Prostate gland (tissue), 2 donors: ENCODE data around the gene GSE1.

ENCODE experiments used
- CTCF ChIP-seq, 4 experiments: fragments of 200-600 bp in 2 of 4; fragments of 450-650 bp in 2 of 4; sonication (generic) in 2 of 4; IDR thresholded peaks; 1 replicate in 3 of 4; 2 replicates in 1 of 4; pipeline ENCODE4 v1.5.1; 2016 to 2019; ENCODE audit warnings: antibody characterized with exemption in 4 of 4, mild to moderate bottlenecking in 2 of 4, moderate library complexity in 2 of 4
- POLR2A ChIP-seq: fragments of 450-650 bp; IDR thresholded peaks from one replicate; pipeline ENCODE4 v1.6.1; 2016; ENCODE audit warnings: antibody characterized with exemption, mild to moderate bottlenecking
- POLR2AphosphoS5 ChIP-seq: sonication (generic); formaldehyde crosslinking; IDR thresholded peaks from one replicate; pipeline ENCODE4 v1.6.1; 2017; ENCODE audit warnings: antibody characterized with exemption

- TF ChIP-seq POLR2AphosphoS5 = no peak
- TF ChIP-seq CTCF (IDR thresholded peaks at IDR 0.05) = no peak
- TF ChIP-seq POLR2A = no peak
Observed at GRCh38 chr16:85689950-85690320, 76.8 kb downstream of the GSE1 start.
